GM18519 (cell line): ENCODE measurements around the gene CPSF7.

Source experiments
- ATAC-seq: cut with Tn5 transposase; IDR thresholded peaks from one replicate; pipeline ENCODE4 v1.9.1; 2021; ENCODE audit warnings: mild to moderate bottlenecking, moderate library complexity; ENCODE audit not compliant: unreplicated experiment, low FRiP score

Gene CPSF7

DNA sequence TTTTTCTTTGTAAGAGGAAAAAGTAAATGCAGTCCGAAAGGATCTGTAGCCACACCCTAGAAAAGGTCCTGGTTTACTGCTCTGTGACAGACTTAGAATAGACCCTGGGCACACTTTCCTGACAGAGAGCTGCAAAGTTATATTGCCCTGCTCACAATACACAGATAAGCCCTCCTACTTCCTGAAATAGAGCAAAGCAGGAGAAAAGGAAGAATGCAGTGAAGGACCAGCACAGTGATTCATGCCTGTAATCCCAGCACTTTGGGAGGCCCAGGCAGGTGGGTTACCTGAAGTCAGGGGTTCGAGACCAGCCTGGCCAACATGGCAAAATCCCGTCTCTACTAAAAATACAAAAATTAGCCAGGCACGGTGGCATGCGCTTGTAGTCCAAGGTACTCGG lies 70.3 kb downstream of the CPSF7 start:
- ATAC-seq: no peak

DNA sequence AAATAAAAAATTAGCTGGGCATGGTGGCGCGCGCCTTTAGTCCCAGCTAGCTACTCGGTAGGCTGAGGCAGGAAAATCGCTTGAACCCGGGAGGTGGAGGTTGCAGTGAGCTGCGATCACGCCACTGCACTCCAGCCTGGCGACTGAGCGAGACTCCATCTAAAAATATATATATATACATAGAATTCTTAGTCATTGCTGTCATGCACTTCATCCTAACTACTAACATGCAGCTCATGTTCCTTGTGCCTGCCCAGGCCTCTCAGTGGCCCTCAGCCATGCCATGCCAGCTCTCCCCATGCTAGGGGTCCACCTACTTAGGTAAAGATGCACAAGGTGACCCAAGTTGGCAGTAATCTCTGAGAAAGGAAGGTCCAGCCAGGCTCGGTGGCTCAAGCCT lies 71.2 kb downstream of the CPSF7 start:
- ATAC-seq: no peak

DNA sequence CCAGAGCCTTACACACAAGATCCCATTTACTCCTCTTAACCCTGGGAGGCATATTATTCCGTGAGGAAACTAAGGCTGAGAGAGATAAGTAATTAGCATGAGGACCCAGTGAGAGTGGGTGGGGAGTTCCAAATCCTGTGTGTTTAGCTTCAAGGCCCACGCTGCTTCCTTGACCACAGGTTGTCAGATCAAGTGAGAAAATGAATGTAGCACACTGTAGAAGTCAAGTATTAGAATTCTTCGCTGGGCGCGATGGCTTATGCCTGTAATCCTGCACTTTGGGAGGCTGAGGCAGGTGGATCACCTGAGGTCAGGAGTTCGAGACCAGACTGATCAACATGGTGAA lies 71.9 kb downstream of the CPSF7 start:
- ATAC-seq: no peak

DNA sequence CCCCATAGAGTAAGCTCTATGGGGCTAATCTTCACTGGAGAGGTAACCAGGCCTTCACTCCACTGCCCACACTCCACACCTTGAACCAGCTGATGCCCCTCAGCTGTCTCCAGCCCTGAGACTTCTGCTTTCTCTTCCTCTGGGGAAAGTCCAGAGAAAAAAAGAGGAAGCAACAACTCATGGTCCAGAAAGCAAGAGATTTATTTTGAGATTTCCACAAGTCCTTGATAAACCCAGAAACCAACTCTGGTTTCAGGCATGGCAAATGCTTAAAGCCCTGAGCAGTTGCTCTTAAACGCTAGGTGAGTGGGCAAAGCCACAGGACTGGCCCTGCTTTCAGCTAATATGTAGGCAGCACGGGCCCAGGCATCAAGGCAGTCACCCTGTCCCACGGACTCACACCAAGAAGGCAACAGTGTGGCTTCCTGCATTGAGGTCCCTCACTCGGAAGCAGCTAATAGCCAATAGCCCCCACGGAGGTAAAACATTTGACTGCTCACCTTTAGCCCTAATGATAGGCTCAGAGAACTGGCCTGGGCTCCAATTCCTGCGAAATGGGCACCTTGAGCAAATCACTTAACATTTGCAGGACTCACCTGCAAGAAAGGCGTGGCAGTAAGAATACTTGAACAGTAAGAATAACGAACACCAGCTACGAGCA lies 72.4 kb downstream of the CPSF7 start:
- ATAC-seq: no peak

DNA sequence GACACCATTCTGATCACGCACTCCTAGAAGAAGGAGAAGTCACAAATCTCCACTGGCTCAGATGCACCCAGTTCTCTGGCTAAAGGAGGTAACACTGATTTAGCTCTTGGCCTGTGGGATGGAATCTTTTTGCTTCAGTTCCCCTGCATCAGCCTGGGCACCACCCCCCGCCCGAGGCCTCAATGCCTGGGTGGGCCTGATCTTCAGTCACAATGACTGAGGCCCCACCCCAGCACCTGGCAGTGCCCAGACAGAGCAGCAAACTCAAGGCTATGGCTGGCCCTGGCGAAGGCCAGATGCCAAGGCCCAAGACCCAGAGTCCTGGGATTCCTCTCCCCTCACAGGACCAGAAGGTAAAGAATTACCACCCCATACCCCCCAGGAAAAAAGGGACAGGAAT lies 73.1 kb downstream of the CPSF7 start:
- ATAC-seq: no peak

DNA sequence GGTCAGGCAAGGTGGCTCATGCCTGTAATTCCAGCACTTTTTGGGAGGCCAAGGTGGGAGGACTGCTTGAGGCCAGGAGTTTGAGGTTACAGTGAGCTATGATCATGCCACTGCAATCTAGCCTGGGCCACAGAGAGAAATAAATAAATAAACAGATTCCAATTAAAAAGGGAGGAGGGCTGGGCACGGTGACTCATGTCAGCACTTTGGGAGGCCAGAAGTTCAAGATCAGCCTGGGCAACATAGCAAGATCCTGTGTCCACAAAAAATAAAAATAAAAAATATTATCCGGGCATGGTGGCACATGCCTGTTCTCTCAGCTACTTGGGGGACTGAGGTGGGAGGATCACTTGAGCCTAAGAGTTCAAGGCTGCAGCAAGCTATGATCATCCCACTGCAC lies 75.6 kb downstream of the CPSF7 start:
- no peak for ATAC-seq

DNA sequence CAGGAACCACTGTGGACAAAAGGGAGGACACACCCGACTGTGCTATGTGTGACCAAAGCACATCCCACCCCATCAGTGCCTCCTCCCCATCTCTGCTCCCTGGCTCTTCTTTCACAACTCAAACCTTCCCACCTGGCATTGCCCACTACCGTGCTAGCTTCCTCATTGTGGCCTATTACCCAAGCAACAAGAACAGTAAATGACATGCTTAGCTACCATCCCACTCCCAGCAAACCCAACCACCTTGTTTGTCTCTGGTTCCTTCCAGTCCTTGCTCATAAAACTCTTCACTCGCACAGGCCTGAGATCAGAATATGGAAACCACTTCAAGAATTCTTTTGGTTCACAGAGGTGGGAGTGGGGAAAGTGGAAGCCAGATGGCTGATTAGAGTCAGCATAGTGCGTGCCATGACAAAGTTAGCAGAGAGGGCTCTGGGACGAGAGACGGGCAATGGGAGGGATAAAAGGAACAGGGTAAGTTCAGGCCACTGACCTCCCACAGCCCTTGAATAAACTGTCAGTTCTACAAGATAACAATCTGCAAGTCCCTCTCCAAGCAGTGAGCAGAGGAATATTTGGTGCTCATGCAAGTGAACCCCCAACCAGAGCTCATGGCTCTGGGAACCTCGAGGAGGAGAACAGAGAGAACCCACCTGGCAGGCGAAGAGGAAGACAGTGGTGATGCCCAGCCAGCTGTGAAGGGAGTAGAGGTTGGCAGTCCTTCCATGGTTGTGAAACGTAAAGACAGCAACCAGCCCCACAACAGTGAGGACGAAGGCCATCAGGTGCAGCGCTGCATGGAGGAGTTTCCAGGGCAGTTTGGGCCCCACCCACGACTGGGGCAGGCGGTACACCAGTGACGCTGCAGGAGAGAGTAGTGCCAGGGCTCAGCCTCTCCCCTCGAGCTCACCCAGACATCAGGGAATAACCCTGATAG lies 76.4 kb downstream of the CPSF7 start:
- no peak for ATAC-seq
